Measurements from ENCODE around the gene UNC13D. TPM values are rescaled to one million over a fixed set of nuclear protein-coding genes. Genes with fewer than 3 reads are reported as not detected.

UNC13D gene
- total RNA-seq, 1 experiment from 2014 or later, result 104 TPM

DNA sequence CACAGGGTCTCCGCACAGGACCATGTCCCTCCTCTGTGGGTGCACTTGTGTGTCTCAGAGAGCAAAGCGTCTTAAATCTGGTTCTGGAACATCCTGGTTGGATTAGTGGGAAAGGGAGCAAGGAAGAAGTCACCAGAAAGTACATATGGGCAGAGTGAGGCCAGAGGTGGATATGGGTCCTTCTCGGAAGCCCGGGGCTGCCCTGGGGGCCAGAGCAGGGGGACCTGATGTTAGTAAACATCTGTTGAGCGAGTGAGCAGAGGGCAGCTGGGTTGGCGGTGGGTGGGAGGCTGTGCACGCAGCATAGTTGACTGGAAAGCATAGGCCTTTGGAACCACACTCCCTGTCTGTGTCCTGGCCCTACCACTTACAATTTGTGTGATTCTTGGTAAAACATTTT is 22.7 kb downstream of the UNC13D start:
- no peaks in the 10 kb centered on the region for H3K9me3 Mint-ChIP-seq (ENCODE audit: low read depth, unreplicated experiment)
- H3K4me3 Mint-ChIP-seq (ENCODE audit: low read depth, unreplicated experiment), result no peak overlapping the region
- H3K4me1 Mint-ChIP-seq (ENCODE audit: low read depth, unreplicated experiment), result peaks cover 6% of the 10 kb centered on the region
- no peak overlapping the region for H3K27ac Mint-ChIP-seq (ENCODE audit: unreplicated experiment)
- intact Hi-C loops (cut with micrococcal nuclease; ENCODE audit: unreplicated experiment), result no loop called here
- no TSS peak for BruUV-seq (replicated peaks)
- H3K27me3 Mint-ChIP-seq (ENCODE audit: unreplicated experiment), result no peaks in the 10 kb centered on the region
- peaks cover 71% of the 10 kb centered on the region for H3K36me3 Mint-ChIP-seq (ENCODE audit: insufficient read depth, unreplicated experiment)
- DNase-seq, result no peak
- CTCF ChIA-PET, result interaction anchor here (1.0 kb wide), 1 partner anchor 22 kb away, joined by 3 read pairs; the partner anchor contains the start of gene UNC13D
- TF ChIP-seq, protein P1, sequence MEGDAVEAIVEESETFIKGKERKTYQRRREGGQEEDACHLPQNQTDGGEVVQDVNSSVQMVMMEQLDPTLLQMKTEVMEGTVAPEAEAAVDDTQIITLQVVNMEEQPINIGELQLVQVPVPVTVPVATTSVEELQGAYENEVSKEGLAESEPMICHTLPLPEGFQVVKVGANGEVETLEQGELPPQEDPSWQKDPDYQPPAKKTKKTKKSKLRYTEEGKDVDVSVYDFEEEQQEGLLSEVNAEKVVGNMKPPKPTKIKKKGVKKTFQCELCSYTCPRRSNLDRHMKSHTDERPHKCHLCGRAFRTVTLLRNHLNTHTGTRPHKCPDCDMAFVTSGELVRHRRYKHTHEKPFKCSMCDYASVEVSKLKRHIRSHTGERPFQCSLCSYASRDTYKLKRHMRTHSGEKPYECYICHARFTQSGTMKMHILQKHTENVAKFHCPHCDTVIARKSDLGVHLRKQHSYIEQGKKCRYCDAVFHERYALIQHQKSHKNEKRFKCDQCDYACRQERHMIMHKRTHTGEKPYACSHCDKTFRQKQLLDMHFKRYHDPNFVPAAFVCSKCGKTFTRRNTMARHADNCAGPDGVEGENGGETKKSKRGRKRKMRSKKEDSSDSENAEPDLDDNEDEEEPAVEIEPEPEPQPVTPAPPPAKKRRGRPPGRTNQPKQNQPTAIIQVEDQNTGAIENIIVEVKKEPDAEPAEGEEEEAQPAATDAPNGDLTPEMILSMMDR (IDR thresholded peaks at IDR 0.05; ENCODE audit: unreplicated experiment), result no peak

- CTCF ChIA-PET, result interaction anchor here (1.0 kb wide), 1 partner anchor 24 kb away, joined by 3 read pairs; the partner anchor contains the start of gene UNC13D
- intact Hi-C loops (cut with micrococcal nuclease; ENCODE audit: unreplicated experiment), result no loop called here
- no peak overlapping the region for H3K27ac Mint-ChIP-seq (ENCODE audit: unreplicated experiment)
- peaks cover 6% of the 10 kb centered on the region for H3K4me1 Mint-ChIP-seq (ENCODE audit: low read depth, unreplicated experiment)
- DNase-seq, result no peak
- no peaks in the 10 kb centered on the region for H3K9me3 Mint-ChIP-seq (ENCODE audit: low read depth, unreplicated experiment)
- H3K36me3 Mint-ChIP-seq (ENCODE audit: insufficient read depth, unreplicated experiment), result peaks cover 63% of the 10 kb centered on the region
- no peak overlapping the region for H3K4me3 Mint-ChIP-seq (ENCODE audit: low read depth, unreplicated experiment)
- TF ChIP-seq, protein P1 (IDR thresholded peaks at IDR 0.05; ENCODE audit: unreplicated experiment), result no peak
- no TSS peak for BruUV-seq (replicated peaks)
- no peaks in the 10 kb centered on the region for H3K27me3 Mint-ChIP-seq (ENCODE audit: unreplicated experiment)
Measured at GRCh38 chr17:75820094-75821080, 23.8 kb downstream of the UNC13D start.

DNA sequence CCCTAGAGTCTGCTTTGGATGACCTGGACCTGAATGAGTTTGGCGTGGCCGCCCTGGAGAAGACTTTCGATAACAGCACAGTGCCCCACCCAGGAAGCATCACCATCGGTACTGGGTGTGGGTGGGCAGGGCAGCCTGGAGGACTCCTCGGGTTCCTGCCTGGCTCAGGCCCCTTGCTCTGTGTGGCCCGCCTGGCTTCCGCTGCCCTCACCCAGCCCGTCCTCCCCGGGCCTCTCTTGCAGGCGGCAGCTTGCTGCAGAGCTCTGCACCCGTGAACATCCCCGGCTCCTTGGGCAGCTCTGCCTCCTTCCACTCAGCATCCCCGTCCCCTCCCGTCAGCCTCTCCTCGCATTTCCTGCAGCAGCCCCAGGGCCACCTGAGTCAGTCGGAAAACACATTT is 24.5 kb downstream of the UNC13D start:
- no peaks in the 10 kb centered on the region for H3K9me3 Mint-ChIP-seq (ENCODE audit: low read depth, unreplicated experiment)
- no peak overlapping the region for H3K4me3 Mint-ChIP-seq (ENCODE audit: low read depth, unreplicated experiment)
- TF ChIP-seq, protein P1 (IDR thresholded peaks at IDR 0.05; ENCODE audit: unreplicated experiment), result no peak
- H3K36me3 Mint-ChIP-seq (ENCODE audit: insufficient read depth, unreplicated experiment), result peaks cover 56% of the 10 kb centered on the region
- intact Hi-C loops (cut with micrococcal nuclease; ENCODE audit: unreplicated experiment), result no loop called here
- no peak for DNase-seq
- no peak overlapping the region for H3K27ac Mint-ChIP-seq (ENCODE audit: unreplicated experiment)
- CTCF ChIA-PET, result no interaction called here
- no peaks in the 10 kb centered on the region for H3K27me3 Mint-ChIP-seq (ENCODE audit: unreplicated experiment)
- no TSS peak for BruUV-seq (replicated peaks)
- H3K4me1 Mint-ChIP-seq (ENCODE audit: low read depth, unreplicated experiment), result peaks cover 6% of the 10 kb centered on the region

- no peak overlapping the region for H3K27ac Mint-ChIP-seq (ENCODE audit: unreplicated experiment)
- no TSS peak for BruUV-seq (replicated peaks)
- H3K4me1 Mint-ChIP-seq (ENCODE audit: low read depth, unreplicated experiment), result peaks cover 6% of the 10 kb centered on the region
- intact Hi-C loops (cut with micrococcal nuclease; ENCODE audit: unreplicated experiment), result no loop called here
- H3K9me3 Mint-ChIP-seq (ENCODE audit: low read depth, unreplicated experiment), result no peaks in the 10 kb centered on the region
- H3K4me3 Mint-ChIP-seq (ENCODE audit: low read depth, unreplicated experiment), result no peak overlapping the region
- DNase-seq, result no peak
- TF ChIP-seq, protein P1 (IDR thresholded peaks at IDR 0.05; ENCODE audit: unreplicated experiment), result no peak
- CTCF ChIA-PET, result no interaction called here
- H3K36me3 Mint-ChIP-seq (ENCODE audit: insufficient read depth, unreplicated experiment), result peaks cover 50% of the 10 kb centered on the region
- no peaks in the 10 kb centered on the region for H3K27me3 Mint-ChIP-seq (ENCODE audit: unreplicated experiment)
Measured at GRCh38 chr17:75819116-75819515, 25.1 kb downstream of the UNC13D start.

Measured in Calu3 (cell line).